Neural crest cell (in vitro differentiated cells): Measurements from ENCODE around the gene ACBD6. TPM values are rescaled to one million over a fixed set of nuclear protein-coding genes. Genes with fewer than 3 reads are reported as not detected.

ENCODE experiments used
- DNase-seq: peaks from one replicate; pipeline ENCODE4 v3.0.0; 2021; ENCODE audit warnings: low read depth, mixed read lengths, low spot score
- H3K27ac Mint-ChIP-seq: one replicate; pipeline ENCODE4 v1.8.0; 2021; ENCODE audit warnings: mild to moderate bottlenecking, mixed read lengths; ENCODE audit not compliant: unreplicated experiment
- H3K27me3 Mint-ChIP-seq: 2 replicates; pipeline ENCODE4 v1.8.0; 2021; ENCODE audit warnings: low read depth, mild to moderate bottlenecking, mixed read lengths
- H3K36me3 Mint-ChIP-seq: 2 replicates; pipeline ENCODE4 v1.8.0; 2021; ENCODE audit warnings: low read depth, mild to moderate bottlenecking, mixed read lengths
- H3K4me1 Mint-ChIP-seq: 2 replicates; pipeline ENCODE4 v1.8.0; 2021; ENCODE audit warnings: mixed read lengths
- H3K4me3 Mint-ChIP-seq: one replicate; pipeline ENCODE4 v1.8.0; 2021; ENCODE audit warnings: mild to moderate bottlenecking, mixed read lengths
- H3K9me3 Mint-ChIP-seq: 2 replicates; pipeline ENCODE4 v1.8.0; 2021; ENCODE audit warnings: mixed read lengths
- CTCF ChIP-seq: fragments of 200-600 bp; sonication (generic); conservative IDR thresholded peaks from 2 replicates; pipeline ENCODE4 v1.5.0; 2021; ENCODE audit warnings: antibody characterized with exemption, mild to moderate bottlenecking
- total RNA-seq: library from RNA; stranded (reverse); gene quantifications from 2 replicates; pipeline ENCODE4 v1.2.1, GENCODE V29; 2021

Gene ACBD6
- total RNA-seq, 1 donor from 2014 or later: 59.1 TPM

DNA sequence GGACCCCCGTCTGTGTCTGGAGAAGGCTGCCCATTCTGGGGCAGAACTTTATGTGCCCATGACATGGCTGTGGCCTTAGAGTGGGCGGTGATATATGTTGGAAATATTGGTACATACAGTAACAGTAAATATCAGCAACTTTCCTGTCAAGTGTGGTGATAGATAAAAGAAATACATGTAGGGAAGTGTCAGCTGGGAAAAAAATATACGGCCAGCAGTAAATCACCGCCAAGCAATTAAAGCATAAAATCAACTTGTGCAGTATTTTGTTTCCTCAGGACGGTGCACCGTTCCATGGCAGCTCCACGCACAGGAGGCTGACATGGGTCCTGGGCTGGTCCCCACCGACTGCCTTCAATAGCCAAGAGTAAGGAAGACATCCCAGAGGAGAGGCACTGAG is 244.9 kb downstream of the ACBD6 start:
- TF ChIP-seq CTCF: no peak
- peaks cover 38% of the 10 kb centered on the region for H3K27me3 Mint-ChIP-seq
- H3K4me1 Mint-ChIP-seq: no peaks in the 10 kb centered on the region
- H3K9me3 Mint-ChIP-seq: no peaks in the 10 kb centered on the region
- DNase-seq: no peak
- no peaks in the 10 kb centered on the region for H3K36me3 Mint-ChIP-seq
- no peak overlapping the region for H3K27ac Mint-ChIP-seq
- no peak overlapping the region for H3K4me3 Mint-ChIP-seq

DNA sequence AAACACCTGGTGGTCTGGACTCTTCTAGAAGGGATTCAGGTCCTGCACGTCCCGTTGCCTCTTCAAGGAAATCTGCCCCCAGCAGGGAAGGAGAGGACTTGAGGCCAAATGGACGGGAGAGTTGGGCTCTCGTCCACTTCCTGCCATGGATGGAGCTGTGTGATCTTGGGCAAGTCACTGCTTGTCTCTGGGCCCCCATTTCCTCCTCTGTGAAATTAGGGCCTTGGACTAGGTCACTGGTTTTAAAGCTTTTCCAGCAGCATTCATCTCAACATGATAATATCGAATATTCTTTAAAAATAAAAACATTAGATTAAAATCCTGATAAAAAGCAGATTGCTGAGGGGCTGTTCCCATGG is 245.4 kb downstream of the ACBD6 start:
- Mint-ChIP-seq H3K4me1 (no peaks in the 10 kb centered on the region), H3K36me3 (no peaks in the 10 kb centered on the region), H3K27ac (no peak overlapping the region), H3K27me3 (peaks cover 35% of the 10 kb centered on the region), H3K4me3 (no peak overlapping the region), H3K9me3 (no peaks in the 10 kb centered on the region)
- no peak for DNase-seq
- TF ChIP-seq CTCF: no peak

- Mint-ChIP-seq H3K4me1 (no peaks in the 10 kb centered on the region), H3K27me3 (peaks cover 33% of the 10 kb centered on the region), H3K36me3 (no peaks in the 10 kb centered on the region), H3K9me3 (no peaks in the 10 kb centered on the region), H3K27ac (no peak overlapping the region), H3K4me3 (no peak overlapping the region)
- no peak for DNase-seq
- TF ChIP-seq CTCF: no peak
Measured at GRCh38 chr1:180256341-180257027, 245.9 kb downstream of the ACBD6 start.

DNA sequence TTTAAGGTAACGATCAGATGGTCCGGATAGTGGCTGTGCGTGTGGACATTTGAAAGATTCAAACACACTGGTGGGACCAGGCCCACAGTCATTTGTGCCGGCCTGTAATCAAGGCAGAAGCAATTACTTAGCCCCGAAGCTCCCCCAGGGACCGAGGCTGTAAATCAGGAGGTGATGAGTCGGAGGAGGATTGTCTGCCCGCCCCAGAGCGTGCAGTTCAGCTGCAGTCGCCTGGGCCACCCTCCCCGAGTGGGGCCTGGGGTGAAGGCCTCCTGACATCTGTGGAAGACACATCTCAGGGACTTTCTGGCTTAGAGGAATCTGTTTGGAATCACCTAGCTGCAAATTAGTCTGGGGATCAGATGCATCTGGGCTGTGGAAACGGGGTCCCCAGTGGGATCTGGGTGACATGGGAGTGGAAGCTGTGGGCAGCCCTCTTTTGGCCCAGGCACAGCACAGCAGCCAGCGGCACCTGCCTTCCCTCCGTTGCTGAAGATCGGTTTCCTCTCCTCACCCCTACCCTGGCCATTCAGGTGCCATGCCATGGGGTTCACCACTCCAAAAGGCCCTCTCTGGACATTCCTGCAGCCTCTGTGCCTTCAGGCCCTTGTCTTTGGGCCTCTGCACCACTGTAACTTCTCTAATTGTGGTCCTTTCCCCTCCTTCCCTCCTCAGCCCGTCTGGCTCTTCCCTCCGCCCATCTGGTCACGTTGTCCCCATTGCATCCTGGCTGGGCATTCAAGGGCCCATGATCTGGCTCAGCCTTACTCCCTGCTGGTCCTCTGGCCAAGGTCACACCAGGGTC is 246.6 kb downstream of the ACBD6 start:
- Mint-ChIP-seq H3K27ac (peak overlapping the region; percentile 53), H3K36me3 (no peaks in the 10 kb centered on the region), H3K4me3 (no peak overlapping the region), H3K4me1 (no peaks in the 10 kb centered on the region), H3K9me3 (no peaks in the 10 kb centered on the region), H3K27me3 (peaks cover 25% of the 10 kb centered on the region)
- no peak for TF ChIP-seq CTCF
- DNase-seq: no peak

GRCh38 chr1:180254854-180255253 is 247.5 kb downstream of the ACBD6 start:
- Mint-ChIP-seq H3K36me3 (no peaks in the 10 kb centered on the region), H3K27ac (no peak overlapping the region)
- no peak for TF ChIP-seq CTCF

More at GRCh38 chr1:180254854-180255253, 247.5 kb downstream of the ACBD6 start:
- no peaks in the 10 kb centered on the region for H3K9me3 Mint-ChIP-seq
- DNase-seq: no peak
- H3K4me3 Mint-ChIP-seq: no peak overlapping the region
- H3K4me1 Mint-ChIP-seq: peaks cover 2% of the 10 kb centered on the region
- H3K27me3 Mint-ChIP-seq: peaks cover 22% of the 10 kb centered on the region
